Endothelial cell of hepatic sinusoid (primary cell): ENCODE measurements around the gene SUMO2.
"Not testable (repeated sequence)": the region's sequence is repeated elsewhere in the genome, so short reads cannot be mapped to it uniquely, and the experiment has no call there.

Experiments
- in situ Hi-C: cut with HindIII; loops from 2 replicates; pipeline ENCODE4 v1.10.0; 2017; ENCODE audit warnings: low sequenced_read_pairs

SUMO2 gene

DNA sequence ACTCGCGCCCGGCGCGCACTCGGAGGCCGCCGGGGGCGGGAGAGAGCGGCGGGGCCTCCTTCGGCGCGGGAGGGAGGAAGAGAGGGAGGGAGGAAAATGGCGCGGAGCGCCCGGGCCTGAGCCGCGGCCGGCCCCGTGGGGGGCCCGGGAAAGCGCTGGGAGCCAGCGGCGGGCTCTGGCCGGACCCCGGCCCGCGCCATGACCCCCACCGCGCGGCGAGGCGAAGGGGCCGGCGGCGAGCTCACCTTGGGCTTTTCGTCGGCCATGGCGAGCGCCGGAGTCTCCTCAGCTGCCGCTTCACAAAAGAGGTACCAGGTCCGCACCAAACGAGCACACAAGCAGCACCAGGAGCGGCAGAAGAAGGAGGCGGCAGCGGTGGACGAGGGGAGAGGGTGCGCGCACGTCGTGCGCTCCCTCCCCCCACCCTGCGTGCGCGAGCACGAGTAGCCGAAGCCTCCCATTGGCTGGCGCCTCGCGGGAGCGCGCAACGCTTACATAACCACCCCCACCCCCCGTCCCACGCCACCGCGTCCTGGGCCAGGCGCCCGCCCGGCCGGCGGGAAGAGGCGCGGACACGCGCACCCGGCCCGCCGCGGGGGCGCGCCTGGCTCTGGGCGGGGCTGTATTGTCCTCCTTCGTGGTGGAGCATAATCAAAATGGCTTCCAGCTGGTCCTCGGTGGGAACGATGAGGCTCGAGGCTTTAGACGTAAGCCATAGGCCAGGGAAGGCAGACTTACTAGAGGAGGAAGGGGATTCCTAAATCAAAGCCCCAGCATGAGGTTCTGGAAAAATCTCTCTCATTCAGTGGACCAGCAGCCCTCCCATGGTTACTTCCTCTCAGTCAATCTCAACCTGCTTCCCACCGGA is at the start of gene SUMO2:
Gene SUMO2, minus strand, starts transcription at position 391 of the 868 bp plus-strand sequence. Its CDS starts 125 bp downstream, at position 266.
- in situ Hi-C loops, result no loop called here

- in situ Hi-C loops, result no loop called here
Observed at GRCh38 chr17:75231741-75232464, 49.1 kb upstream of the SUMO2 start.

DNA sequence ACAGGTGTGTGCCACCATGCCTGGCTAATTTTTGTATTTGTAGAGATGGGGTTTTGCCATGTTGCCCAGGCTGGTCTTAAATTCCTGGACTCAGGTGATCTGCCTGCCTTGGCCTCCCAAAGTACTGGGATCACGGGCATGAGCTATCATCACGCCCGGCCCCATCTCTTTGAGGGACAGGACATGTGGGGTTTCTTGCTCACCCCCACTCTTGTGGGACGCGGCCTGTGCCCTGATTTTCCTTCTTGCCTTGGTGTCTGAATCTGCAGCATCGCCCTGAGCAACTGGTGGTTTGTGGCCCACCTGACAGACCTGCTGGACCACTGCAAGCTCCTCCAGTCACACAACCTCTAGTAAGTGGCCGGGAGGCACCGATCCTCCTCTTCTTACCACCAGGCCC is 48.3 kb upstream of the SUMO2 start:
- in situ Hi-C loops, result no loop called here

- in situ Hi-C loops, result no loop called here
Observed at GRCh38 chr17:75228847-75229246, 46.1 kb upstream of the SUMO2 start.

DNA sequence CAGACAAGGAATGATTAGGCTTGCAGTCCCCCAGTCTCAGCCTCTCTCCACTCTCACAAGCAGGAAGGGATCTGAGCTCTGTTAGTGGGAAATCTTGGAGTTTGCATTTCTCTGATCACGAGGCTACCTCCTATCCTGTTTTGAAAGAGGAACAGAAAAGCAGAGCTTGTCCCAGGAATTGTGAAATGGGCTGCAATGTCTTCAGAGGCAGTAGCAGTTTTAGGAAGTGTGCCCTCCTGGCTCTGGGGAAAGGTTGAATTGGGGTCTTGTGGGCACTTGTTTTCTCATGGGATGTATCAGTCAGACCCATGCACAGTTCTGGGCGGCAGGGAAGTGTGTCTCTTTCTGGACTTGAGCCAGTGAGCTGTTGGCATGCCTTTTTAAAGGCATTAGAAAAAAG is 45.5 kb upstream of the SUMO2 start:
- in situ Hi-C loops, result no loop called here

GRCh38 chr17:75227729-75228128 is 45.0 kb upstream of the SUMO2 start:
- in situ Hi-C loops, result no loop called here

DNA sequence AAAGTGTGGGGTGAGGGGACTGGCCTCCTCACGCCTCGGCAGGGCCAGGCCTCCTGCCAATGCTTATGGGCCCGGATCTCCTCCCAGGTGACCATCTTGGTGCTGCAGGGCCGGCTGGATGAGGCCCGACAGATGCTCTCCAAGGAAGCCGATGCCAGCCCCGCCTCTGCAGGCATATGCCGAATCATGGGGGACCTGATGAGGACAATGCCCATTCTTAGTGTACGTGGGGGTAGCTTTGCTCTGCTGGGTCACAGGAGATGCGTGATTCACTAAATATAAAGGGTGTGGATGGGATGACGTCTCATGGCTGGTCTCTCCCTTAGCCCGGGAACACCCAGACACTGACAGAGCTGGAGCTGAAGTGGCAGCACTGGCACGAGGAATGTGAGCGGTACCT is 42.3 kb upstream of the SUMO2 start:
- in situ Hi-C loops, result no loop called here

GRCh38 chr17:75219815-75220214 is 37.1 kb upstream of the SUMO2 start:
- in situ Hi-C loops, result no loop called here

GRCh38 chr17:75218131-75218530 is 35.4 kb upstream of the SUMO2 start:
- in situ Hi-C loops, result no loop called here

GRCh38 chr17:75209061-75209460 is 26.3 kb upstream of the SUMO2 start:
- in situ Hi-C loops, result no loop called here

DNA sequence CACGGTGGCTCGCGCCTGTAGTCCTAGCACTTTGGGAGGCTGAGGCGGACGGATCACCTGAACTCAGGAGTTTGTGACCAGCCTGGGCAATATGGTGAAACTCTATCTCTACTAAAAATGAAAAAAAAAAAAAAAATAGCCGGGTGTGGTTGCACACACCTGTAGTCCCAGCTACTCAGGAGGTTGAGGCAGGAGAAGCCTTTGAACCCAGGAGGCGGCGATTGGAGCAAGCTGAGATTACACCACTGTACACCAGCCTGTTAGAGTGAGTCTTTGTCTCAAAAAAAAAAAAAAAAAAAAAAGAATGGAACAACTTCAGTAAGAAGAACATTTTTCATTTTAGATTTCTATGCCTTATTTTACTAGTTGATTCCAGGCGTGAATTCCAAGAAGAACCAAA is 25.4 kb upstream of the SUMO2 start:
- in situ Hi-C loops, result no loop called here

GRCh38 chr17:75207760-75208159 is 25.0 kb upstream of the SUMO2 start:
- in situ Hi-C loops, result no loop called here

DNA sequence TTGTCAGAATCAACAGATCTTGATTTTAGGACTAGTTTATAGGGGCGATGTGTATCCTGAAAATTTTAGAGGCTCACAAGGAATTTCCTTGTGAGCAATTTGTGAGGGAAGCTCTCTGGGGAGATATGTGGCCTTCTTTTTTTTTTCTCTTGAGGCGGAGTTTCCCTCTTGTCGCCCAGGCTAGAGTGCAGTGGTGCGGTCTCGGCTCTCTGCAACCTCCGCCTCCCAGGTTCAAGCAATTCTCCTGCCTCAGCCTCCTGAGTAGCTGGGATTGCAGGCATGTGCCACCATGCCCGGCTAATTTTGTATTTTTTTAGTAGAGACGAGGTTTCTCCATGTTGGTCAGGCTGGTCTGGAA is 24.3 kb upstream of the SUMO2 start:
- in situ Hi-C loops, result not testable (repeated sequence)

- in situ Hi-C loops, result no loop called here
Observed at GRCh38 chr17:75205793-75206163, 23.0 kb upstream of the SUMO2 start.

- in situ Hi-C loops, result no loop called here
Observed at GRCh38 chr17:75205037-75205792, 22.5 kb upstream of the SUMO2 start, which contains the start of gene NUP85. TSS of gene NUP85 (plus strand) at chr17:75205679. CDS start at chr17:75205762, 83 bp downstream.

- in situ Hi-C loops, result no loop called here
Observed at GRCh38 chr17:75199886-75200618, 17.3 kb upstream of the SUMO2 start.

GRCh38 chr17:75194879-75195278 is 12.1 kb upstream of the SUMO2 start:
- in situ Hi-C loops, result no loop called here

DNA sequence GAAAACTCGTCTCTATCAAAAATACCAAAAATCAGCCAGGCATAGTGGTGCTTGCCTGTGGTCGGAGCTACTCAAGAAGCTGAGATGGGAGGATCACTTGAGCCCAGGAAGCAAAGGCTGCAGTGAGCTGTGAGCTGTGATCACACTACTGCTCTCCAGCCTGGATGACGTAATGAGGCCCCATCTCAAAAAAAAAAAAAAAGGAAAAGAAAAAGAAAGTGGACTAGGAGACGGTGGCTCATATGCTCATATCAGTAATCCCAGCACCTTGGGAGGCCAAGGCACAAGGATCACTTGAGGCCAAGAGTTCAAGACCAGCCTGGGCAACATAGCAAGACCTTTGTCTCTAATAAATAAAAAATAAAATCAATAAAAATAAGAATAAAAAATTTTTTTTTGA is 8.8 kb upstream of the SUMO2 start:
- in situ Hi-C loops, result no loop called here

GRCh38 chr17:75188614-75189013 is 5.9 kb upstream of the SUMO2 start:
- in situ Hi-C loops, result no loop called here

DNA sequence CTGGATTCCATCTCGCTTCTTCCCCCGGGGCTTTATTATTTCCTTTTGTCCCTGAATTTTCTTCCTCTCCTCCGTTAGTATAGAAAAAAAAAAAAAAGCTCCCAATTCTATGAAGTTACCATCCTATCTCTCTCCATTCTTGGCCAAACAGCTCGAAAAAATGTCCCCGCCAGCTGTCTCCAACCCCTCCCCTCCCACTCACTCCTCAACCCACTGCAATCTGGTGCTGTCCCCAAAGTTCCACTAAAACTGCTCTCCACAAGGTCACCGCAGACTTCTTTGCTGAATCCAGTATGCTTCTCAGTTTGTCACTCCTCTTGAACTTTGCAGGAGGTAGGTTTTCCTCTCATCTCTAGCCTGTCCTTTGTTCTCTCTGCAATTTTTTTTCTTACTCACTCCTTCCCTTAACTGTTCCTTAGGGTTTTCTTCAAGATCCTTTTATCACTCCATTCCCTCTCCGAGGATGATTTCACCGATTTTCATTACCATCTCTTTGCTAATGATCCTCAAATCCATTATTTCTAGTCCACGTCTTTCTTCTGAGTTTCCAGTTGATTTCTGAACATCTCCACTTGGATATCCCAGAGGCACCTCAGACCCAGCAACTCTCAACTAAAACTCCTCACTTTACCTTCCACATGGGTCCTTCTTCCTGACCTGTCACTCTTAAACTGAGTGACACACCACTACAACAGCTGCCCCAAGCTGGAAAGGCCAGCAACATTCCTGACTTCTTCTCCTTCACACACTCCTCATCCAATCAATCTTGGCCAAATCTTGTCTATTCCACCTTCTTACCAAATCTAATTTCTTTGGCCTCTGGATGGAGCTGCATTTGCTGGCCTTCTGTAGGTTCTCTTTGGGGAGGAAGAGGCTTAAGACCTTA is 1.5 kb upstream of the SUMO2 start:
- in situ Hi-C loops, result no loop called here
